Trophoblast cell (in vitro differentiated cells and primary cell): Measurements from ENCODE around the gene NDUFS3.

ENCODE experiments used
- DNase-seq, 2 donors: peaks; one replicate each; pipeline ENCODE4 v3.0.0-alpha.2; 2016
- H2AFZ ChIP-seq: 2 replicates; pipeline ENCODE4 v1.6.1; 2013; ENCODE audit warnings: low read length, moderate library complexity, mild to moderate bottlenecking; ENCODE audit not compliant: insufficient read depth, poor library complexity
- H2AK5ac ChIP-seq: 2 replicates; pipeline ENCODE4 v1.6.1; 2013; ENCODE audit warnings: mild to moderate bottlenecking, low read length
- H2BK120ac ChIP-seq: 2 replicates; pipeline ENCODE4 v1.6.1; 2013; ENCODE audit warnings: low read length, mild to moderate bottlenecking, moderate library complexity; ENCODE audit not compliant: insufficient read depth, poor library complexity
- H2BK12ac ChIP-seq: 2 replicates; pipeline ENCODE4 v1.6.1; 2013; ENCODE audit warnings: mild to moderate bottlenecking, low read length, moderate library complexity
- H2BK5ac ChIP-seq: 2 replicates; pipeline ENCODE4 v1.6.1; 2013; ENCODE audit warnings: low read length, low read depth, moderate library complexity, mild to moderate bottlenecking; ENCODE audit not compliant: poor library complexity
- H3K14ac ChIP-seq: 2 replicates; pipeline ENCODE4 v1.6.1; 2013; ENCODE audit warnings: mild to moderate bottlenecking, low read length
- H3K18ac ChIP-seq: 2 replicates; pipeline ENCODE4 v1.6.1; 2013; ENCODE audit warnings: mild to moderate bottlenecking, low read length
- H3K23ac ChIP-seq: 2 replicates; pipeline ENCODE4 v1.6.1; 2013; ENCODE audit warnings: low read length
- H3K27ac ChIP-seq: 2 replicates; pipeline ENCODE4 v1.5.1; 2013; ENCODE audit warnings: low read depth, mild to moderate bottlenecking, inconsistent platforms, low read length, moderate library complexity
- H3K27me3 ChIP-seq: 2 replicates; pipeline ENCODE4 v1.6.1; 2013; ENCODE audit warnings: inconsistent platforms, mild to moderate bottlenecking, low read length, moderate library complexity; ENCODE audit not compliant: insufficient read depth
- H3K36me3 ChIP-seq, 2 experiments: 1 replicate in 1 of 2; 2 replicates in 1 of 2; pipeline ENCODE4 v1.6.1; 2013; ENCODE audit warnings: low read length in 2 of 2, mild to moderate bottlenecking in 2 of 2, moderate library complexity in 1 of 2; ENCODE audit not compliant: insufficient read depth in 2 of 2, control insufficient read depth in 1 of 2
- H3K4ac ChIP-seq: 2 replicates; pipeline ENCODE4 v1.6.1; 2013; ENCODE audit warnings: low read depth, mild to moderate bottlenecking, low read length, moderate library complexity
- H3K4me1 ChIP-seq, 2 experiments: 1 replicate in 1 of 2; 2 replicates in 1 of 2; pipeline ENCODE4 v1.6.1; 2013; ENCODE audit warnings: low read length in 2 of 2, mild to moderate bottlenecking in 2 of 2, moderate library complexity in 1 of 2; ENCODE audit not compliant: insufficient read depth in 2 of 2, control insufficient read depth in 1 of 2
- H3K4me2 ChIP-seq: 2 replicates; pipeline ENCODE4 v1.6.1; 2013; ENCODE audit warnings: inconsistent platforms, mild to moderate bottlenecking, low read length, moderate library complexity
- H3K4me3 ChIP-seq: 2 replicates; pipeline ENCODE4 v1.5.1; 2013; ENCODE audit warnings: mild to moderate bottlenecking, low read depth, low read length, inconsistent platforms
- H3K79me1 ChIP-seq: one replicate; pipeline ENCODE4 v1.6.1; 2013; ENCODE audit warnings: low read length
- H3K79me2 ChIP-seq: 2 replicates; pipeline ENCODE4 v1.6.1; 2013; ENCODE audit warnings: low read length, mild to moderate bottlenecking; ENCODE audit not compliant: control insufficient read depth, insufficient read depth, poor library complexity
- H3K9ac ChIP-seq: 2 replicates; pipeline ENCODE4 v1.6.1; 2013; ENCODE audit warnings: mild to moderate bottlenecking, low read length
- H3K9me3 ChIP-seq: 2 replicates; pipeline ENCODE4 v1.6.1; 2013; ENCODE audit warnings: low read depth, mild to moderate bottlenecking, control low read depth, inconsistent platforms, low read length; ENCODE audit not compliant: insufficient read depth
- H4K12ac ChIP-seq: 2 replicates; pipeline ENCODE4 v1.6.1; 2013; ENCODE audit warnings: low read depth, mild to moderate bottlenecking, low read length, moderate library complexity
- H4K8ac ChIP-seq: 2 replicates; pipeline ENCODE4 v1.6.1; 2013; ENCODE audit warnings: low read depth, mild to moderate bottlenecking, low read length, moderate library complexity
- H4K91ac ChIP-seq: one replicate; pipeline ENCODE4 v1.6.1; 2013; ENCODE audit warnings: low read depth, mild to moderate bottlenecking, low read length, moderate library complexity
- WGBS: extraction: QIAGEN DNeasy Blood & Tissue Kit; methylation state at CpG from one replicate; pipeline ENCODE4 v1.1.7; 2013; ENCODE audit warnings: missing lambda C conversion rate; ENCODE audit not compliant: insufficient read length, insufficient coverage; ENCODE audit errors: extremely low coverage; 5-methylcytosine and 5-hydroxymethylcytosine counted together

NDUFS3 gene

GRCh38 chr11:47538741-47539565 lies 39.9 kb upstream of the NDUFS3 start:
- no peak overlapping the region for H4K91ac ChIP-seq
- H4K12ac ChIP-seq = no peak overlapping the region
- H3K36me3 ChIP-seq = peaks cover 1 to 3% of the 10 kb centered on the region in 2 experiments
- H3K79me1 ChIP-seq = no peaks in the 10 kb centered on the region
- H3K4me2 ChIP-seq = no peak overlapping the region
- H3K23ac ChIP-seq = no peak overlapping the region
- peak overlapping the region; percentile 96 for H3K4ac ChIP-seq
- H3K79me2 ChIP-seq = peaks cover 24% of the 10 kb centered on the region
- no CpG with 5 or more reads among the region's 10 CpGs for WGBS
- no peaks in the 10 kb centered on the region for H3K9me3 ChIP-seq
- no peak overlapping the region for H2BK120ac ChIP-seq
- H2BK12ac ChIP-seq = no peak overlapping the region
- H3K14ac ChIP-seq = no peak overlapping the region
- DNase-seq = no peak
- H4K8ac ChIP-seq = no peak overlapping the region
- H3K27ac ChIP-seq = no peak overlapping the region
- H3K27me3 ChIP-seq = no peaks in the 10 kb centered on the region
- no peak overlapping the region for H3K18ac ChIP-seq
- H3K4me1 ChIP-seq = no peaks in the 10 kb centered on the region
- no peak overlapping the region for H2AFZ ChIP-seq
- no peak overlapping the region for H2BK5ac ChIP-seq
- H3K9ac ChIP-seq = no peak overlapping the region
- no peak overlapping the region for H2AK5ac ChIP-seq
- no peak overlapping the region for H3K4me3 ChIP-seq

- H3K14ac ChIP-seq = no peak overlapping the region
- H3K27me3 ChIP-seq = no peaks in the 10 kb centered on the region
- no peaks in the 10 kb centered on the region for H3K4me1 ChIP-seq
- DNase-seq = peak in 1 of 2 donors; percentile 21
- H4K8ac ChIP-seq = no peak overlapping the region
- H3K4me3 ChIP-seq = no peak overlapping the region
- no peaks in the 10 kb centered on the region for H3K79me1 ChIP-seq
- H3K4ac ChIP-seq = peak overlapping the region; percentile 95
- no peak overlapping the region for H2BK5ac ChIP-seq
- no peak overlapping the region for H3K18ac ChIP-seq
- no peak overlapping the region for H3K23ac ChIP-seq
- H3K79me2 ChIP-seq = peaks cover 24% of the 10 kb centered on the region
- no peaks in the 10 kb centered on the region for H3K9me3 ChIP-seq
- no peak overlapping the region for H3K9ac ChIP-seq
- H2BK12ac ChIP-seq = no peak overlapping the region
- H4K91ac ChIP-seq = no peak overlapping the region
- no peak overlapping the region for H3K4me2 ChIP-seq
- no peak overlapping the region for H2BK120ac ChIP-seq
- no CpG with 5 or more reads among the region's 2 CpGs for WGBS
- no peak overlapping the region for H2AK5ac ChIP-seq
- peaks cover 1 to 3% of the 10 kb centered on the region in 2 experiments for H3K36me3 ChIP-seq
- no peak overlapping the region for H2AFZ ChIP-seq
- H4K12ac ChIP-seq = no peak overlapping the region
- H3K27ac ChIP-seq = no peak overlapping the region
Observed at GRCh38 chr11:47539681-47540039, 39.2 kb upstream of the NDUFS3 start.

- H2BK120ac ChIP-seq = no peak overlapping the region
- no peak overlapping the region for H3K4me2 ChIP-seq
- no peak overlapping the region for H3K27ac ChIP-seq
- no peak overlapping the region for H2BK5ac ChIP-seq
- no peak for DNase-seq
- no peak overlapping the region for H2AFZ ChIP-seq
- no peaks in the 10 kb centered on the region for H3K9me3 ChIP-seq
- H3K79me2 ChIP-seq = peaks cover 27% of the 10 kb centered on the region
- no peak overlapping the region for H4K8ac ChIP-seq
- no peak overlapping the region for H3K14ac ChIP-seq
- peaks cover under 1 to 5% of the 10 kb centered on the region in 2 experiments for H3K36me3 ChIP-seq
- H4K12ac ChIP-seq = no peak overlapping the region
- no peak overlapping the region for H3K9ac ChIP-seq
- H3K23ac ChIP-seq = no peak overlapping the region
- H4K91ac ChIP-seq = no peak overlapping the region
- H3K79me1 ChIP-seq = no peaks in the 10 kb centered on the region
- no peak overlapping the region for H2AK5ac ChIP-seq
- H3K4me3 ChIP-seq = no peak overlapping the region
- peak overlapping the region; percentile 93 for H3K4ac ChIP-seq
- no peaks in the 10 kb centered on the region for H3K4me1 ChIP-seq
- H3K27me3 ChIP-seq = no peaks in the 10 kb centered on the region
- H3K18ac ChIP-seq = no peak overlapping the region
- WGBS = no CpG with 5 or more reads among the region's 2 CpGs
- H2BK12ac ChIP-seq = no peak overlapping the region
Observed at GRCh38 chr11:47541070-47541469, 37.8 kb upstream of the NDUFS3 start.

GRCh38 chr11:47545298-47545697 lies 33.6 kb upstream of the NDUFS3 start:
- no peak for DNase-seq
- H3K9ac ChIP-seq = no peak overlapping the region
- no peaks in the 10 kb centered on the region for H3K9me3 ChIP-seq
- no peak overlapping the region for H3K14ac ChIP-seq
- no peak overlapping the region for H3K23ac ChIP-seq
- no CpG with 5 or more reads among the region's 6 CpGs for WGBS
- H3K4me3 ChIP-seq = no peak overlapping the region
- H3K27ac ChIP-seq = no peak overlapping the region
- H2BK120ac ChIP-seq = no peak overlapping the region
- peaks cover 0 to 3% of the 10 kb centered on the region in 2 experiments for H3K36me3 ChIP-seq
- H3K79me2 ChIP-seq = peaks cover 29% of the 10 kb centered on the region
- H3K4me1 ChIP-seq = no peaks in the 10 kb centered on the region
- no peaks in the 10 kb centered on the region for H3K79me1 ChIP-seq
- no peak overlapping the region for H3K18ac ChIP-seq
- H4K12ac ChIP-seq = no peak overlapping the region
- H2AK5ac ChIP-seq = no peak overlapping the region
- H2BK12ac ChIP-seq = no peak overlapping the region
- H4K91ac ChIP-seq = no peak overlapping the region
- H2BK5ac ChIP-seq = no peak overlapping the region
- H3K4ac ChIP-seq = peak overlapping the region; percentile 89
- no peaks in the 10 kb centered on the region for H3K27me3 ChIP-seq
- no peak overlapping the region for H2AFZ ChIP-seq
- no peak overlapping the region for H3K4me2 ChIP-seq
- H4K8ac ChIP-seq = no peak overlapping the region
